ENCODE data around the gene TP53RK.

Gene TP53RK

GRCh38 chr20:46639587-46639986 is 49.7 kb downstream of the TP53RK start:
- DNase-seq (ENCODE audit: low read depth): no peak
- TF ChIP-seq MYC (IDR thresholded peaks at IDR 0.05; ENCODE audit: low read depth, low read length): no peak
- TF ChIP-seq CTCF (IDR thresholded peaks at IDR 0.05; ENCODE audit: low read depth, low read length): no peak
- TF ChIP-seq MAX (IDR thresholded peaks at IDR 0.05; ENCODE audit: low read depth, low read length): no peak
- no peak for TF ChIP-seq POLR2A (IDR thresholded peaks at IDR 0.05; ENCODE audit: extremely low read depth, insufficient read length)
- no peak overlapping the region for H3K4me3 ChIP-seq (ENCODE audit: low read depth, low read length)

- no peak for TF ChIP-seq MAX (IDR thresholded peaks at IDR 0.05; ENCODE audit: low read depth, low read length)
- TF ChIP-seq MYC (IDR thresholded peaks at IDR 0.05; ENCODE audit: low read depth, low read length): no peak
- TF ChIP-seq POLR2A (IDR thresholded peaks at IDR 0.05; ENCODE audit: extremely low read depth, insufficient read length): no peak
- no peak for TF ChIP-seq CTCF (IDR thresholded peaks at IDR 0.05; ENCODE audit: low read depth, low read length)
Measured at GRCh38 chr20:46638898-46639274, 50.4 kb downstream of the TP53RK start.

GRCh38 chr20:46638134-46638897 is 50.9 kb downstream of the TP53RK start:
- no peak overlapping the region for H3K4me3 ChIP-seq (ENCODE audit: low read depth, low read length)
- no peak for DNase-seq (ENCODE audit: low read depth)
- no peak for TF ChIP-seq CTCF (IDR thresholded peaks at IDR 0.05; ENCODE audit: low read depth, low read length)
- TF ChIP-seq POLR2A (IDR thresholded peaks at IDR 0.05; ENCODE audit: extremely low read depth, insufficient read length): no peak
- TF ChIP-seq MYC (IDR thresholded peaks at IDR 0.05; ENCODE audit: low read depth, low read length): no peak
- TF ChIP-seq MAX (IDR thresholded peaks at IDR 0.05; ENCODE audit: low read depth, low read length): no peak

More at GRCh38 chr20:46638898-46639274, 50.4 kb downstream of the TP53RK start:
- no peak overlapping the region for H3K4me3 ChIP-seq (ENCODE audit: low read depth, low read length)
- DNase-seq (ENCODE audit: low read depth): no peak

GRCh38 chr20:46637427-46638133 is 51.7 kb downstream of the TP53RK start:
- DNase-seq (ENCODE audit: low read depth): no peak
- TF ChIP-seq POLR2A (IDR thresholded peaks at IDR 0.05; ENCODE audit: extremely low read depth, insufficient read length): no peak
- TF ChIP-seq MYC (IDR thresholded peaks at IDR 0.05; ENCODE audit: low read depth, low read length): no peak
- no peak for TF ChIP-seq MAX (IDR thresholded peaks at IDR 0.05; ENCODE audit: low read depth, low read length)
- no peak for TF ChIP-seq CTCF (IDR thresholded peaks at IDR 0.05; ENCODE audit: low read depth, low read length)
- H3K4me3 ChIP-seq (ENCODE audit: low read depth, low read length): no peak overlapping the region

- TF ChIP-seq MYC (IDR thresholded peaks at IDR 0.05; ENCODE audit: low read depth, low read length) (no peak), CTCF (IDR thresholded peaks at IDR 0.05; ENCODE audit: low read depth, low read length) (no peak)
- H3K4me3 ChIP-seq (ENCODE audit: low read depth, low read length): no peak overlapping the region
- DNase-seq (ENCODE audit: low read depth): no peak
Measured at GRCh38 chr20:46637020-46637419, 52.2 kb downstream of the TP53RK start.
